ENCODE measurements around the gene PRSS3.
"Not testable (repeated sequence)": the region's sequence is repeated elsewhere in the genome, so short reads cannot be mapped to it uniquely, and the experiment has no call there.

Gene PRSS3

DNA sequence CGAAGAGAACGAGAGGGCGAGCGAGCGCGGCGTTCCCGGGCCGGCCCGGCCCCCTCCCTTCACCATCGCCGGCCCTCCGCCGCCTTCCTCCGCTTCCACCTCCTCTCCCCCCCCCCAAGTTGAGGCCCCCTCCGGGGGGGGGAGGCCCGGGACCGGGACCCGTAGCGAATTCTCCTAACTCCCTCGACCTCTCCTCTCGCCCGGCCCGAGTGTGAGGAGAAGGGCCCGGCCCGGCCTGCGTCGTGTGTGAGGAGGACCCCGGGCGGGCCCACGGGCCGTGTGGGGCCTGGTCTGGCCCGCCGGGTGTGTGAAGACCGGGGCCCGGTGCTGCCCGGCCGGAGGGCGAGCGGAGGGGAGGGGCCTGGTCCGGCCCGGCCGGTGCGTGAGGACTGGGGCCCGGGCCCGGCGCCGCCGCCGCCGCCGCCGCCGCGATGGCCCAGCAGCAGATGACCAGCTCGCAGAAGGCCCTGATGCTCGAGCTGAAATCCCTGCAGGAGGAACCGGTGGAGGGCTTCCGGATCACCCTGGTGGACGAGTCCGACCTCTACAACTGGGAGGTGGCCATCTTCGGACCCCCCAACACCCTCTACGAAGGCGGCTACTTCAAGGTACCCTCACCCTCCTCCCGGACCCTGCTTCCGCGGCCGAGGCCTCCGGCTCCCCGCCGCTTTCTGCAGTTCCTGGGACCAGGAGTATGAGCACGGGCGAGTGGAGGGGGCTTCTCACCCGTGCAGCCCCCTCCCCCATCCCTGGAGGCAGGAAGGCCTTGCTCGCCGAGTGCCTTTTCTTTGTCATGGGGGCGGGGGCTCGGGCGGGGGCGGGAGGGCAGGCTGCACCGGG, 22.2 kb downstream of the PRSS3 start:
- in situ Hi-C loops (cut with MboI; ENCODE audit: low sequenced_read_pairs): no loop called here

DNA sequence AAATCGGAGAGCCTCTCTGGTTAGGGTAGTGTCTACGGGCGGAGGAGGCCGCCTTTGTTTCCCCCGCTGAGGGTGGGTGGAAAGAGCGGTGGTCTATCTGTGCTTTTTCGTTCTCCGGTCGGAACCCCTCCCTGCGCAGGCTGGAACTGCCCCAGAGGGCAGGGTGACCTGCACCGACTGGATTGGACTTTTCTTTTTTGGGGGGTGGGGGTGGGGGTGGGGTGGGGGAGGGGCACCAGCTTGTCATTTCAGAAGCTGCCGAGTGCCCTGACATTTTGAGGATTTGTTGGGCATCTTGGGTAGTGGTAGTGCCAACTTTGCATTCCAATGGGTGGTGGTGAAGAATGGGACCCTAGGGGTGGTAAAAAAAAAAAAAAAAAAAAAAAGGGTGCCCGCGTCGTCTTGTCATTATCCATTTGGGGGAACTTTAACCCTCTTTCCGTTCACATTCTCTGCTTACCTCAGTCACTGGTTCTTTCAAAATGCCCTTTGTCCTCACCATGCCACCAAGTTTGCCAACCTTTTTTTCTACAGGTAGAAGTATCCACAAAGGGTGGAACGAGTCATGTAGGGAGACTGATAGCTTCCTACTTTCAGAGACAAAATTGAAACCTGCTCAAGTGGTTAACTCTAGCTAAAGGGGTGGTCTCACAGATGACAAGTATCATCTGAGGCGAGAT, 22.9 kb downstream of the PRSS3 start:
- in situ Hi-C loops (cut with MboI; ENCODE audit: low sequenced_read_pairs): no loop called here

DNA sequence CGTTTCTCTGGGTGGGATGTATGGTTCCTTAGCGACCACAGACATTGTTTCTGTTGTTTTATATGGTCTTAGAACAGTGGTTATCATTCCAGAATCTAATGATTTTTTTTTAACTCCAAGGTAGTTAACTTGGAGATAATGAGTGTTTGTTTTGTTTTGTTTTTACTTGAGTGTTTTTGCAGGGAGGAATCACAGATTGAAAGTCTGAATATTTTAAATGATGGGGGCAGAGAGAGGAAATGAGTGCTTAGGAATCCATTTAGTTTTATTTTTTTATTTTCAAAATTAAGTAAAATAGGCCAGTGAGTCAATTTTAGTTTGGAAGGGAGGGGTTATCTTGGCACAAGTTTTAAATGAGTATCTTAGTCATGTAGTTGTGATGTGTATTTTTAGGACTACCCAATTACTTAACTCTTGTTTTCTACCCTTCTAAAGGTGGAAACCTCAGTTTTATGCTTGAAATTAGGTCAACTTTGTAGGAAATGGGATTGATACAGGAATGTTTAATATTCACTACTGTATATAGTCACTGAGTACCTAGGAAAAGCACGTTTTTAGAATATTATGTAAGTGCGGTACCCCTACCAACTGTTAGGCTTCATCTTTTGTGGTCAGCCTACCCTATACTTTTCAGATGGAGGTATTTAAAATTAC, 23.6 kb downstream of the PRSS3 start:
- in situ Hi-C loops (cut with MboI; ENCODE audit: low sequenced_read_pairs): no loop called here

DNA sequence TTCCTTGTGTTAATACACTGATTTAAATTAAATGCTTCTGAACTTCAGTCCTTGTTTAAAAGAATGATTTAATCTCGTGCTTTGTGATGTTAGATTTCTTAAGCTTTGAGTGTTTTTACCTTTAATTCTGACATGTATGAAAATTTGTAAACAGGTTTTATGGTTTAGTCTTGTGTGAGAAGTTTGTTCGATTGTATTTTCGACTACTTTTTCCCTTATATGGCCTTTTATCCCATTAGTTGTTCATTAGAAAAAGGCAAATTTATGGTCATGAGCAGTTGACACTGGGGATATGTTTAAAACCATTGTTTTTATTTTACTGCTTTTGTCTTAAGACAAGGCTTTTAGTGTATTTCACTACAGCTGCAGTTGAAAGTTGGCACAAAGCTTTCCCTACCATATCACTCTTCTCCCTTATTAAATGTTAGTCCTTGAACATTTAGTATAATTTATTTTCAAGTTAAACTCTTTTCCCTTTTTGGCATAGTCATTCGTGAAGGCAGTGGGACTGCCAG, 24.9 kb downstream of the PRSS3 start:
- in situ Hi-C loops (cut with MboI; ENCODE audit: low sequenced_read_pairs): no loop called here

DNA sequence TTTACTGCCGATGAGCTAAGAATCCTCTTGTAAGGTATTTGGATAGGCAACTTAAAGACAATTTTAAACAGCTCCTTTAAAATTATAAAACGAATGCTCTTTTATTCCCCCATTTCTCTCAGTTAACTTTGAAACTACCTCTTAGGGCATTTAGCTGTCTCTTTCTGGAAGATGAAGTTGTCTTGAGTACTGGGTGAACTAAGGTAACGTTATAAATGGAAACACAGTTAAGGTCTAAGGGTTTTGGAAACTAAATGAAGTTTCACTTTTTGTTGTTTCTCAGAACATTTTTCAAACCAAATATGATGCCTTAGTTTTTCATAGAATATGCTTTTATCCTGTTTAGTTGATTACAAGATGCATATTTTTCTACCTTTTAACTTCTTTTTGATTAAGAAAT, 28.4 kb downstream of the PRSS3 start:
- in situ Hi-C loops (cut with MboI; ENCODE audit: low sequenced_read_pairs): no loop called here

DNA sequence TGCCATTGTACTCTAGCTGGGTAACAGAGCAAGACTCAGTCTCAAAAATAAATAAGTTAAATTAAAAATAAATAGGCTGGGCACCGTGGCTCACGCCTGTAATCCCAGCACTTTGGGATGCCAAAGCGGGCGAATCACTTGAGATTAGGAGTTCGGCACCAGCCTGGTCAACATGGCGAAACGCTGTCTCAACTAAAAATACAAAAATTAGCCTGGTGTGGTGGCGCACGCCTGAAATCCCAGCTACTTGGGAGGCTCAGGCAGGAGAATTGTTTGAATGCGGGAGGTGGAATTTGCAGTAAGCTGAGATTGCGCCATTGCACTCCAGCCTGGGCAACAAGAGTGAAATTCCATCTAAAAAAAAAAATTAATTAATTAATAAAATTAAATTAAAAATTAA, 31.9 kb downstream of the PRSS3 start:
- in situ Hi-C loops (cut with MboI; ENCODE audit: low sequenced_read_pairs): not testable (repeated sequence)

DNA sequence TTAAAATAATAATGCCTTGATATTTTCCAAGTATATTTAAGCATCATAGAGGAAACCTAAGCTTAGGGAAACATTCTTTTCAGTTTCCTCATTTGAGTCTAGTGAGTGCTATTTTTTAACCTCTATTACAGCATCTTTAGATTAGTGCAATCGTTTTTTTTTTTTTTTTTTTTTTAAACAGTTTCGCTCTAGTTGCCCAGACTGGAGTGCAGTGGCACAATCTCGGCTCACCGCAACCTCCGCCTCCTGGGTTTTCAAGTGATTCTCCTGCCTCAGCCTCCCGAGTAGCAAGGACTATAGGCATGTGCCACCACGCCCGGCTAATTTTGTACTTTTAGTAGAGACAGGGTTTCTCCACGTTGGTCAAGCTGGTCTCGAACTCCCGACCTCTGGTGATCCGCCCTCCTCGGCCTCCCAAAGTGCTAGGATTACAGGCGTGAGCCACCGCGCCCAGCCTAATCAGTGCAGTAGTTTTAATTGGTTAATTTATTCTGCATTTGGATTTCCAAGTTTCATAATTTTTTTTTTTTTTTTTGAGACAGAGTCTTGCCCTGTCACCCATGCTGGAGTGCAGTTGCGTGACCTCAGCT, 34.4 kb downstream of the PRSS3 start:
- in situ Hi-C loops (cut with MboI; ENCODE audit: low sequenced_read_pairs): not testable (repeated sequence)

DNA sequence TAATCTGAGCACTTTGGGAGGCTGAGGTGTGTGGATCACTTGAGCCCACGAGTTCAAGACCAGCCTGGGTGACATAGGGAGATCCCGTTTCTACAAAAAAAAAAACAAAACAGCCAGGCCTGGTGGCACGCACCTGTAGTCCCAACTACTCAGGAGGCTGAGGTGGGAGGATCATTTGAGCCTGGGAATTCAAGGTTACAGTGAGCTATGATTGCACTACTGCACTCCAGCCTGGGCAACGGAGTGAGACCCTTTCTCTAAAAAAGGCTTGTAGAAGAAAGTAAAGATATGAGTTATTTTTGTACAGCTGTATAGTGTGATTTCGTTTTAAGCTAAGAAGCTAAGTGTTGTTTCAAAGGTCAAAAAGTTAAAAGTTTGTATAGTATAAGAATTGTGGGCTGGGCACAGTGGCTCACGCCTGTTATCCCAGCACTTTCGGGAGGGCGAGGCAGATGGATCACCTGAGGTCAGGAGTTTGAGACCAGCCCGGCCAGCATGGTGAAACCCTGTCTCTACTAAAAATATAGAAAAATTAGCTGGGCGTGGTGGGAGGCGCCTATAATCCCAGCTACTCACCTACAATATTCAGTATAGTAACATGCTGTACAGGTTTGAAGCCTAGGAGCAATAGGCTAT, 40.4 kb downstream of the PRSS3 start:
- in situ Hi-C loops (cut with MboI; ENCODE audit: low sequenced_read_pairs): no loop called here

DNA sequence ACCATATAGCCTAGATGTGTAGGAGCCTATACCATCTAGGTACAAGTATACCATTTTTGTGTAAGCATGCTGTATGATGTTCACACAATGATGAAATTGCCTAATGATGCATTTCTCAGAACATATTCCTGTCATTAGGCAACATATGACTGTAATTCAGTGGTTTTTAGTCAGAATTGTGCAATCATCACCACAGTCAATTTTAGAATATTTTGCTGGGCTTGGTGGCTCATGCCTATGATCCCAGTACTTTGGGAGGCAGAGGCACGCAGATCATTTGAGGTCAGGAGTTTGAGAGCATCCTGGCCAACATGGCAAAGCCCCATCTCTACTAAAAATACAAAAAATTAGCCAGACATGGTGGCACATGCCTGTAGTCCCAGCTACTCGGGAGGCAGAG, 40.9 kb downstream of the PRSS3 start:
- in situ Hi-C loops (cut with MboI; ENCODE audit: low sequenced_read_pairs): not testable (repeated sequence)

DNA sequence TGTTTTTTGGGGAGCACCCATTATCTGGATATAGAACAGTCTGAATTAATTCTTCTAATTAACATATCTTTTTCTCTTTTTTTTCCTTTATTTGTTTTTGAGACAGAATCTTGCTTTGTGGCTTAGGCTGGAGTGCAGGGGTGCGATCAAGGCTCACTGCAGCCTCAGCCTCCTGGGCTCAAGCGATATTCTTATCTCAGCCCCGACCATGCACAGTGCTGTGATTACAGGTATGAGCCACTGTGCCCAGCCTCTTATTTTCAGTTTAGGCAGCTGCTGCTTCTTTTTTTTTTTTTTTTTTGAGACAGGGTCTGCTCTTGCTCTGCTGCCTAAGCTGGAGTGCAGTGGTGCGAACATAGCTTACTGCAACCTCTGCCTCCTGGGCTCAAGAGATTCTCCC, 41.8 kb downstream of the PRSS3 start:
- in situ Hi-C loops (cut with MboI; ENCODE audit: low sequenced_read_pairs): no loop called here

DNA sequence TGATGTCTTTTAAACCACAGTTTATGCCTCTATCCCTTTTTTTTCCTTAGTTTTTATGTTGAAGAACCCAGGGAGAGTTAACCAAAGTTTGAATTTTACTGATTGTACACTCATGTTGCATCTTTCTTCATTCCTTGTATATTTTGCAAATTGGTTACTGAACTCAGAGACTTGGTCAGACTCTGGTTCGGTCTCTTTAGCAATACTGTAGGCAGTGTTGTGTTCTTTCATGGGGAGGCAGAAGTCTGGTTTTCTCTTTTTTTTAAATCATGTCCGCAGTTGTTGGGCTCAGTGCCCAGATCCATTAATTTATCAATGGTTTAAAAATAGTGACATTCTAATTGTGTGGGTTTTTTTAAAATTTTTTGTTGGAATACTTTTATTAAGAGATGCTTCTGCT, 45.0 kb downstream of the PRSS3 start:
- in situ Hi-C loops (cut with MboI; ENCODE audit: low sequenced_read_pairs): no loop called here

DNA sequence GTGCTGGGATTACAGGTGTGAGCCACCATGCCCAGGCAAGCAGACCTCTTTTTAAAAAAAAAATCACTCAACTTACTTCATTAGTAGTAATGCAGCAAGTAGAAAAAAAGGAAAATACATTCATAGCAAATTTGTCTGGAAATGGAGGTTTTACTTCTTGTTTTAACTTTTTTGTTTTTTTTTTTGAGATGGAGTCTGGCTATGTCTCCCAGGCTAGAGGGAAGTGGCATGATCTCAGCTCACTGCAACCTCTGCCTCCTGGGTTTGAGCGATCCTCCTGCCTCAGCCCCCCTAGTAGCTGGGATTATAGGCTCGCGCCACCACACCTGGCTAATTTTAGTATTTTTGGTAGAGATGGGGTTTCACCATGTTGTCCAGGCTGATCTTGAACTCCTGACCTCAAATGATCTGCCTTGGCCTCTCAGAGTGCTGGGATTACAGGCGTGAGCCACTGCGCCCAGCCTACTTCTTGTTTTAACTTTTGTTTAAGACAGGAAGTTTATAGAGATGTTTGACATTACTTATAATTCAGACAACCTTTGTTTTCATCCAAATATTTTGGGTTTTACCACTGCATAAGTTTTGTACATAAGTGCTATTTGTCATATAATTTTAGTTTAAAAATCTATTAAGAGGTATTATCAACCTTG, 48.1 kb downstream of the PRSS3 start:
- in situ Hi-C loops (cut with MboI; ENCODE audit: low sequenced_read_pairs): no loop called here

DNA sequence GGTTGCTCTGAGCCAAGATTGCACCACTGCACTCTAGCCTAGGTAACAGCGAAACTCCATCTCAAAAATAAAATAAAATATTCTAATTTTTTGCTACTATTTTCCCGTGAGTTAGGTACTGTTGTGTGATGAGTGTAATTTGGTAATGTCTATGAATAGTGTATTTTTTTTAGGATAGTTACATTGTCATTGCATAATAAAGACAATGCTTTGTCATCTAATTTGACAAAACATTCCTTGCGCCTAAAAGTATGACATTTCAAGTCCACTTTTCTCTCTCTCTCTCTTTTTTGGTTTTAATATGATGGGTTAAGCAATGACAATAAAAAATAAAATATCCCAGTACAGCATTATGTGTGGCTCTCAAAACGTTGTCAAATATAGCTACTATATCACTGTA, 50.9 kb downstream of the PRSS3 start:
- in situ Hi-C loops (cut with MboI; ENCODE audit: low sequenced_read_pairs): no loop called here

DNA sequence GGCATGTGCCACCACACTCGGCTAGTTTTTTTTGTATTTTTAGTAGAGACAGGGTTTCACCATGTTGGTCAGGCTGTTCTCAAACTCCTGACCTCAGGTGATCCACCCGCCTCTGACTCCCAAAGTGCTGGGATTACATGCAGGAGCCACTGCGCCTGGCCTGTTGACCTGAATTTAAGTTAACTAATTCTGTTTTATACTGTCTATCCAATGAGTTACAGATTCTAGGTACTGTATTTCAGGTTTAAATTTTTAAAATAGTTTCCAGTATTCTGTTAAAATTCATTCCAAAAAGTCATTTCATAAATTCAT, 52.5 kb downstream of the PRSS3 start:
- in situ Hi-C loops (cut with MboI; ENCODE audit: low sequenced_read_pairs): not testable (repeated sequence)
